Fibroblast of mammary gland (primary cell): ENCODE data around the gene PRLHR.

Source experiments
- DNase-seq: peaks from one replicate; pipeline ENCODE4 v3.0.0-alpha.2; 2010; ENCODE audit warnings: low read depth
- H3K4me3 ChIP-seq: 2 replicates; pipeline ENCODE4 v1.5.1; 2011; ENCODE audit warnings: low read depth, mild to moderate bottlenecking, low read length, moderate library complexity; ENCODE audit not compliant: control insufficient read depth
- CTCF ChIP-seq: conservative IDR thresholded peaks from 2 replicates; pipeline ENCODE4 v1.5.1; 2011; ENCODE audit warnings: low read depth, low read length, inconsistent platforms; ENCODE audit not compliant: control insufficient read depth, insufficient read depth

The PRLHR gene

GRCh38 chr10:118557946-118558345 is 37.5 kb downstream of the PRLHR start:
- H3K4me3 ChIP-seq, result no peak overlapping the region
- no peak for TF ChIP-seq CTCF
- no peak for DNase-seq

DNA sequence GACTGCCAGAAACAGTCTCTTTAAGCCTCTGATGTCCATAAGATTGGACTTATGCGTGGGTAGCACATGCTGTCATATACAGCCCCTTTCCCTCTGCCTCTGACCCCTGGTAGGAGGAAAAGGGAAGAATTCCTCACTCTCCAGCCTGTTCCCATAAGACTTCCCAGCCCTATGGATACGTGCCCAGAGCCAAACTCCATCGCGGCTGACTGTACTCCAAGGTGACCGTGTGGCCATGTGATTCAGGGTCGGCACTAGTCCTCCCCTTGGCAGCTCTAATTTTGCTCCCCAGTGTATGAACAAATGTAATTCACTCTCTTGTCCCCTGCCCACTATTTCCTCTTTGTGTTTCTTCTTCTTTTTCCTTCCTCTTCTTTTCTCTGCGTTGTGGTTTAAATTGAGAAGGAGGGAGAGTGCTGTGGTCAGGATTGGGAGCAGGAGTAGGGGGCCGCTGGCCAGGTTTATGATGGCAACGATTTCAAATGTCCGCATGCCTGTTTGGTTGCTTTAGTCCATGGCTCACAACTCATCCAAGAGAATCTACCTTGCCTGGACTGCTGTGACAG is 43.8 kb downstream of the PRLHR start:
- no peak for DNase-seq
- no peak overlapping the region for H3K4me3 ChIP-seq
- TF ChIP-seq CTCF, result no peak

- no peak overlapping the region for H3K4me3 ChIP-seq
- no peak for TF ChIP-seq CTCF
- no peak for DNase-seq
These were observed 48.2 kb downstream of the PRLHR start for GRCh38 chr10:118547282-118547681.

- no peak for TF ChIP-seq CTCF
- DNase-seq, result no peak
- no peak overlapping the region for H3K4me3 ChIP-seq
These were observed 49.0 kb downstream of the PRLHR start for GRCh38 chr10:118546479-118546878.

GRCh38 chr10:118545381-118545780 is 50.1 kb downstream of the PRLHR start:
- no peak for TF ChIP-seq CTCF
- H3K4me3 ChIP-seq, result no peak overlapping the region
- DNase-seq, result no peak

DNA sequence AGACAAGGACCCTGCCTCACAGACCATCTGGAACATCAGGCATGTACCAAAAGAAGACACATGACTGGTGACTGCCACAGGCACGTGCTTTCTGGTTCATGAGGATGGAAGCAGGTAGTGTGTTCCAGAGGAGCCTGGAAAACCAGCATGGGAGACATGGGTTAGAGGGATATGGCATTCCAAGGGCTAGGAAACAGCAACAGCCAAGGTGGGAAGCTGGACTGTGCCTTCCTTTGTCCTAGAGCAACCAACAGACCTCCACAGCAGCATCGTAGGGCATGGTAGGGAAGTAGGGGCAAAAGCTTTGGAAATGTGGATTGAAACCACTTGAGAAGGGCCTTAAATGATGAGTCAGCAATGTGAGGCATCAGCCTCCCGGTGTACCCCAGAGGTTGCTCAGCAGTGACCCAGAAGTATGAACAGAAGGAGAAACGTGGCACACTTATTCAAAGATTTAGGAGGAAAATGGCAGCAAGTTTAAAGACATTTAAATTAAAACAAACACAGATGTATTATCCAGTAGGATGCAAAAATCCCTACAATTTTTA is 51.0 kb downstream of the PRLHR start:
- no peak for TF ChIP-seq CTCF
- DNase-seq, result no peak
- H3K4me3 ChIP-seq, result no peak overlapping the region

DNA sequence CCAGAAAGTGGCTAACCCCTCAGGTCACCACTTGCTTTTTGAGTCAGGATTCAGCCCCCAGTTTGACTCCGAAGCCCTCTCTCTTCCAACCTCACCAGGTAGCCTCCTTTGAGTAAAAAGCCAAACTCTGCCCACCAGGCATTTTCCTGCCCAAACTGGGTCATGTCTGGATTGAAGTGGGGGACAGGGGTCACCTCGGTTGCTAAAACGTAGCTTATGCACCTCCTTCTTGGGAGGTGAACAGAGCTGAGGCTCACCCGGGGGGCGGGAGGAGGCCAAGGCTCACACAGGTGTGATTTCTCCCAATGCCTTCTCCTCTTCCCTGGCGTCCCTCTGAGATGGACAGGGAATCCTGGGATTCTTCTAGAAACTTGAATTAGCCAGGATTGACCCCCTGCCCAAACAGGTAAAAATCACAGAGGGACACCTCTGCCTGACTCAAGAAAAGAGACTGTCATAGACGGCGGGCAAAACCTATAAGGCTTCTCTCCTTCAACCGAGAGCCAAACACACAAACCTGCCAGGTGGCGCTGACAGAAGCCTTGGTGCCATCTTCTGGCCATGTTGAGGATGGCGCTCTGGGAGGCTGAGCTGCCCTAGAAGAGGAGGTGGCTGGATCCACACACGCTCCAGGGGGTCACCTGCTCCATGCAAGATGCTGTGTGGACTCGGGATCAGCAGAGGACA is 51.6 kb downstream of the PRLHR start:
- peak; percentile 80 for TF ChIP-seq CTCF
- H3K4me3 ChIP-seq, result no peak overlapping the region
- DNase-seq, result peak; percentile 62
